Measurements from ENCODE around the gene RPS10.

DNA sequence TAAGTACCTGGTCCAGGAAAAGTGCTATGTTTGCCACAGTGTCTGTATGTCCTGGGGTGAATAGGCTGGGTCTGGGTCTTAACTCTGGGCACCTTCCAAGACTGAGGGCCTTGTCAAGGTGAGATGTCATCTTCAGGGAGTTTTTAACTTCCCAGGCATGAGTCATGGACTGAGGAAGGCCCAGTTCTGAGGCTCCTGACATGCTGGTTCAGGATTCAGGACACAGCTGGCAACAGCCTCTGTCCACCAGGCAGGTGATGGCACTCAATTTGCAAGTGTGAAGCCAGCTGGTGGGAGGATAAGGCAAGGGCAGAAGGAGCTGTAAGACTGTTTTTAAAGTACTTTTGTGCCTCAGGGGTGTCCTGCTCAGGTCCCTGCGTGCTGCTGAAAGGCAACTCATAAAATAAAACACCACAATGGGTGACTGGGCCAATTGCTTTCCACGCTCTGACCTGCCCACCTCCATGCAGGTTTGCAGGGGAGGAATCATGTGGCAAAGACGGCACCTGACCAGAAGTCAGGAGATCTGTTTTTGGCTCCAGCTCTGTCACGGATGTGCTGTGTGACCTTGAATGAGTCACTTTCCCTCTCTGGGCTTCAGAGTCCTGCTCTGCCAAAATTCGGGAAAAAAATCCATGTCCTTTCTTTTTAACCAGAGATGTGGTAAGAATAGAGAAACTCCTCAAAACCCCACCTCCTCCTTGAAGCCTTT, 35.1 kb upstream of the RPS10 start:
- TF ChIP-seq JUNB (IDR thresholded peaks at IDR 0.05; ENCODE audit: unreplicated experiment) (no peak), CREB1 (CRISPR knock-in tag; IDR thresholded peaks at IDR 0.05; ENCODE audit: low read depth) (no peak), CTCF (conservative IDR thresholded peaks at IDR 0.05; ENCODE audit: low read depth in 2 of 2) (no peak), POLR2AphosphoS5 (IDR thresholded peaks at IDR 0.05; ENCODE audit: low read depth) (no peak), EZH2 (IDR thresholded peaks at IDR 0.05; ENCODE audit: low read depth, unreplicated experiment) (no peak), EZH2phosphoT487 (IDR thresholded peaks at IDR 0.05; ENCODE audit: unreplicated experiment) (no peak), REST (IDR thresholded peaks at IDR 0.05; ENCODE audit: unreplicated experiment) (no peak), NANOG (IDR thresholded peaks at IDR 0.05; ENCODE audit: borderline replicate concordance) (no peak)

Data from GM23338 (cell line).